Transverse colon (tissue), 4 donors: ENCODE measurements around the gene ARHGEF2. TPM values are rescaled to one million over a fixed set of nuclear protein-coding genes. Genes with fewer than 3 reads are reported as not detected.

ENCODE experiments used
- DNase-seq: peaks from one replicate; pipeline ENCODE4 v3.0.0-alpha.2; 2019
- H3K27ac ChIP-seq, 4 donors: fragments of 200-600 bp; sonication (generic); 2 replicates each; pipeline ENCODE4 v1.5.1; 2016 to 2018; ENCODE audit warnings: inconsistent platforms in 4 of 4
- H3K27me3 ChIP-seq: fragments of 200-600 bp; sonication (generic); 2 replicates; pipeline ENCODE4 v1.5.1; 2017; ENCODE audit warnings: inconsistent platforms
- H3K36me3 ChIP-seq, 4 donors: fragments of 200-600 bp; sonication (generic); 2 replicates each; pipeline ENCODE4 v1.5.1; 2017 to 2019; ENCODE audit warnings: inconsistent platforms in 4 of 4
- H3K4me1 ChIP-seq, 4 donors: fragments of 200-600 bp; sonication (generic); 2 replicates each; pipeline ENCODE4 v1.5.1; 2017 to 2020; ENCODE audit warnings: inconsistent platforms in 4 of 4
- H3K4me3 ChIP-seq, 4 donors: fragments of 200-600 bp; sonication (generic); 1 replicate in 1 of 4; 2 replicates in 3 of 4; pipeline versions ENCODE4 v1.5.1 to v1.6.1; 2017 to 2019; ENCODE audit warnings: inconsistent platforms in 4 of 4
- H3K9me3 ChIP-seq, 2 donors: fragments of 200-600 bp; sonication (generic); 2 replicates each; pipeline ENCODE4 v1.5.1; 2017 to 2019; ENCODE audit warnings: inconsistent platforms in 2 of 2
- CTCF ChIP-seq, 5 experiments: fragments of 200-600 bp in 3 of 5; fragments of 450-650 bp in 2 of 5; sonication (generic) in 3 of 5; IDR thresholded peaks; 1 replicate in 2 of 5; 2 replicates in 3 of 5; pipeline ENCODE4 v1.5.1; 2016 to 2017; ENCODE audit warnings: antibody characterized with exemption in 5 of 5, inconsistent platforms in 3 of 5, mild to moderate bottlenecking in 2 of 5, moderate library complexity in 1 of 5
- EP300 ChIP-seq: sonication (generic); formaldehyde crosslinking; IDR thresholded peaks from one replicate; pipeline ENCODE4 v1.6.1; 2017; ENCODE audit warnings: antibody characterized with exemption, low read depth
- POLR2A ChIP-seq: fragments of 450-650 bp; IDR thresholded peaks from one replicate; pipeline ENCODE4 v1.6.1; 2016; ENCODE audit warnings: antibody characterized with exemption, mild to moderate bottlenecking, moderate library complexity
- POLR2AphosphoS5 ChIP-seq, 3 donors: sonication (generic); formaldehyde crosslinking; IDR thresholded peaks; one replicate each; pipeline ENCODE4 v1.6.1; 2016; ENCODE audit warnings: antibody characterized with exemption in 3 of 3
- WGBS, 2 donors: methylation state at CpG; one replicate each; pipeline ENCODE4 v1.1.5; 2018; ENCODE audit warnings: low coverage in 1 of 2; 5-methylcytosine and 5-hydroxymethylcytosine counted together
- in situ Hi-C, 4 donors: fragments of 200-750 bp; cut with MboI; loops; one replicate each; pipeline versions ENCODE4 v1.15.0 to v1.15.1; 2017; ENCODE audit warnings: low sequenced_read_pairs in 3 of 4, low pct_ligation_motif_present in 1 of 4, low pct_unique_long_range_greater_than_20kb in 1 of 4
- intact Hi-C: fragments of 100-400 bp; cut with DNase I; formaldehyde crosslinking; loops from one replicate; pipeline ENCODE4 v1.15.1; 2023; ENCODE audit warnings: low total_unique reads
- total RNA-seq, 4 donors: library from RNA; depleted of rRNA; stranded (reverse); fragments of >200 nt; gene quantifications; one replicate each; pipeline ENCODE4 v1.1.0, GENCODE V29; 2016

ARHGEF2 gene
- total RNA-seq, 4 donors from 2014 or later, result 107 to 244 (median 169) TPM

- no peak for DNase-seq
- no peak overlapping the region for H3K4me3 ChIP-seq
- intact Hi-C loops, result no loop called here
- H3K36me3 ChIP-seq, result peaks cover 0 to 54% (median 27%) of the 10 kb centered on the region in 4 donors
- TF ChIP-seq CTCF (IDR thresholded peaks at IDR 0.05), result no peak
- TF ChIP-seq EP300, result no peak
- TF ChIP-seq POLR2A, result no peak
- TF ChIP-seq POLR2AphosphoS5 (IDR thresholded peaks at IDR 0.05), result no peak
- no peaks in the 10 kb centered on the region for H3K27me3 ChIP-seq
- H3K9me3 ChIP-seq, result no peaks in the 10 kb centered on the region
- 94 to 100% methylated on average over 4 to 7 of the region's 7 CpGs for WGBS, 2 donors
- no peak overlapping the region for H3K27ac ChIP-seq
- in situ Hi-C loops, result no loop called here
- H3K4me1 ChIP-seq, result peaks cover 3 to 10% (median 5%) of the 10 kb centered on the region in 4 donors
Measured at GRCh38 chr1:156014829-156015228, 36.5 kb upstream of the ARHGEF2 start.

- Histone ChIP-seq H3K4me3 (no peak overlapping the region), H3K27me3 (no peaks in the 10 kb centered on the region), H3K9me3 (no peaks in the 10 kb centered on the region), H3K4me1 (no peaks in the 10 kb centered on the region), H3K36me3 (peaks cover 0 to 68% (median 25%) of the 10 kb centered on the region in 4 donors), H3K27ac (no peak overlapping the region)
- TF ChIP-seq CTCF (IDR thresholded peaks at IDR 0.05), result no peak
- TF ChIP-seq POLR2A, result no peak
- TF ChIP-seq EP300, result no peak
- TF ChIP-seq POLR2AphosphoS5 (IDR thresholded peaks at IDR 0.05), result no peak
- intact Hi-C loops, result no loop called here
- in situ Hi-C loops, result no loop called here
- WGBS, 2 donors, result 68 to 75% methylated on average over 4 of the region's 4 CpGs
- DNase-seq, result no peak
Measured at GRCh38 chr1:156012051-156012817, 33.9 kb upstream of the ARHGEF2 start.

- Histone ChIP-seq H3K36me3 (peaks cover 0 to 59% (median 20%) of the 10 kb centered on the region in 4 donors), H3K27ac (no peak overlapping the region), H3K4me3 (no peak overlapping the region), H3K4me1 (peaks cover 0 to 14% (median 7%) of the 10 kb centered on the region in 4 donors), H3K9me3 (no peaks in the 10 kb centered on the region), H3K27me3 (no peaks in the 10 kb centered on the region)
- in situ Hi-C loops (no loop called here), intact Hi-C loops (no loop called here)
- no peak for DNase-seq
- TF ChIP-seq EP300 (no peak), POLR2A (no peak), CTCF (IDR thresholded peaks at IDR 0.05) (no peak), POLR2AphosphoS5 (IDR thresholded peaks at IDR 0.05) (no peak)
- WGBS, 2 donors, result 61 to 66% methylated on average over 3 of the region's 3 CpGs
Measured at GRCh38 chr1:156009404-156009803, 31.1 kb upstream of the ARHGEF2 start.

GRCh38 chr1:156006666-156007376, 28.5 kb upstream of the ARHGEF2 start:
- no peak for DNase-seq
- Histone ChIP-seq H3K4me1 (peaks cover 0 to 28% (median 11%) of the 10 kb centered on the region in 4 donors), H3K27me3 (no peaks in the 10 kb centered on the region), H3K9me3 (no peaks in the 10 kb centered on the region), H3K36me3 (peaks cover 0 to 34% (median 13%) of the 10 kb centered on the region in 4 donors), H3K4me3 (no peak overlapping the region), H3K27ac (no peak overlapping the region)
- 78 to 100% methylated on average over 1 to 7 of the region's 7 CpGs for WGBS, 2 donors
- intact Hi-C loops, result no loop called here
- in situ Hi-C loops, result no loop called here
- no peak for TF ChIP-seq EP300
- TF ChIP-seq POLR2AphosphoS5 (IDR thresholded peaks at IDR 0.05), result no peak
